ENCODE results near the gene P3H2.

P3H2 gene

DNA sequence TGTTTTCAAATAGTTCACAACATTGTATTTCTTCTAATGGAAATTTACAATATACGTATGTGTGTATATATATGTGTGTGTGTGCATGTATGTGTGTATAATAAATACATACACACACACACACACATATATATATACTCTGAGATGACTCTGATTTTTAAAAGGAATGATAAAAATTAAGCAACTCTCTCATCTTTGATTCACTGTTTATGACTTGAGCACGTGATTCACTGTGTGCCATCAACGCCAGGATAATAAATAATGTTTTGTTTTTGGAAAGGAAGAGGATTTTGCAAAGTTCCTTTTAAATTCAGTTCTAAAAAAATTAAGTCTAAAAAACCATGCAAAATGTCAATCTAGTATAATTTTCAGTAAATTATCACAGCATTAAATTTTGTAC, 132.4 kb downstream of the P3H2 start:
- no peak overlapping the region for H3K27ac ChIP-seq (ENCODE audit: extremely low read depth, low read depth, low read length)
- H3K4me3 ChIP-seq (ENCODE audit: low read depth, low read length) = no peak overlapping the region
- TF ChIP-seq FEZF1 (tag by site-specific recombination; IDR thresholded peaks at IDR 0.05) = no peak
- no peak for TF ChIP-seq SP7 (tag by site-specific recombination; IDR thresholded peaks at IDR 0.05)
- TF ChIP-seq KLF16 (tag by site-specific recombination; IDR thresholded peaks at IDR 0.05) = no peak
- TF ChIP-seq, protein P1, sequence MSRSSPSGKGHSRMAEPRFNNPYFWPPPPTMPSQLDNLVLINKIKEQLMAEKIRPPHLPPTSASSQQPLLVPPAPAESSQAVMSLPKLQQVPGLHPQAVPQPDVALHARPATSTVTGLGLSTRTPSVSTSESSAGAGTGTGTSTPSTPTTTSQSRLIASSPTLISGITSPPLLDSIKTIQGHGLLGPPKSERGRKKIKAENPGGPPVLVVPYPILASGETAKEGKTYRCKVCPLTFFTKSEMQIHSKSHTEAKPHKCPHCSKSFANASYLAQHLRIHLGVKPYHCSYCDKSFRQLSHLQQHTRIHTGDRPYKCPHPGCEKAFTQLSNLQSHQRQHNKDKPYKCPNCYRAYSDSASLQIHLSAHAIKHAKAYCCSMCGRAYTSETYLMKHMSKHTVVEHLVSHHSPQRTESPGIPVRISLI (tag by site-specific recombination; IDR thresholded peaks at IDR 0.05) = no peak
- TF ChIP-seq GFI1B (tag by site-specific recombination; IDR thresholded peaks at IDR 0.05) = no peak
- no peak for TF ChIP-seq ZNF76 (tag by site-specific recombination; IDR thresholded peaks at IDR 0.05; ENCODE audit: borderline replicate concordance, low read depth)
- no peak for TF ChIP-seq ZNF510 (tag by site-specific recombination; IDR thresholded peaks at IDR 0.05; ENCODE audit: insufficient replicate concordance)
- no peak for TF ChIP-seq TRIM28 (IDR thresholded peaks at IDR 0.05; ENCODE audit: borderline replicate concordance, low read length)
- no peak for TF ChIP-seq ZNF175 (tag by site-specific recombination; IDR thresholded peaks at IDR 0.05)
- no peak for TF ChIP-seq ZNF830 (tag by site-specific recombination; IDR thresholded peaks at IDR 0.05; ENCODE audit: low read depth)
- no peak for TF ChIP-seq SALL2 (tag by site-specific recombination; IDR thresholded peaks at IDR 0.05; ENCODE audit: borderline replicate concordance)
- ChIA-PET POLR2A (no interaction called here), CTCF (interaction anchor here (0.6 kb wide), 2 partner anchors 40 to 83 kb away, joined by 3 to 4 read pairs; no protein-coding TSS in a partner anchor)
- H3K36me3 ChIP-seq (ENCODE audit: control insufficient read depth in 2 of 2, insufficient read depth in 1 of 2, low read length in 2 of 2) = no peaks in the 10 kb centered on the region
- no peaks in the 10 kb centered on the region for H3K9me3 ChIP-seq (ENCODE audit: control insufficient read depth, insufficient read depth, low read depth, low read length)
- no peaks in the 10 kb centered on the region for H3K4me1 ChIP-seq (ENCODE audit: control insufficient read depth, insufficient read depth, low read length)

DNA sequence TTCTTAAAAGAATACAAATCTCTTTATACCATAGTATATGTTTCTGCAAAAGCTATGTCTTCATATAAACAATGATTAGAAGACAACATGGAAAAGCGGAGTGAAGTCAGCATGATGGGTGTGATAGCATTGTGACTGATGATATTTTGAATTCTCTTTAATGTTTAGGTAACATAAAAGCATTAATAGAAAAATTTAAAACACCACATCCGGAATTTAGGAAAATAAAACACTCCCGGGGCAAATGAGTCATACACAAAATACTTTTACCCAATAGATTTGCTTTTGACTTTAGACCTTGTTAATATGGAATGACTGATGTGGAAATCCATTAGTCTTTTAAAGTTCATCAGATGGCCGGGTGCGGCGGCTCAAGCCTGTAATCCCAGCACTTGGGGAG, 134.7 kb downstream of the P3H2 start:
- Histone ChIP-seq H3K36me3 (ENCODE audit: control insufficient read depth in 2 of 2, insufficient read depth in 1 of 2, low read length in 2 of 2) (no peaks in the 10 kb centered on the region), H3K9me3 (ENCODE audit: control insufficient read depth, insufficient read depth, low read depth, low read length) (no peaks in the 10 kb centered on the region), H3K4me1 (ENCODE audit: control insufficient read depth, insufficient read depth, low read length) (no peaks in the 10 kb centered on the region), H3K27ac (ENCODE audit: extremely low read depth, low read depth, low read length) (no peak overlapping the region), H3K4me3 (ENCODE audit: low read depth, low read length) (no peak overlapping the region)
- CTCF ChIA-PET = no interaction called here
- POLR2A ChIA-PET = no interaction called here
- TF ChIP-seq, protein P2, sequence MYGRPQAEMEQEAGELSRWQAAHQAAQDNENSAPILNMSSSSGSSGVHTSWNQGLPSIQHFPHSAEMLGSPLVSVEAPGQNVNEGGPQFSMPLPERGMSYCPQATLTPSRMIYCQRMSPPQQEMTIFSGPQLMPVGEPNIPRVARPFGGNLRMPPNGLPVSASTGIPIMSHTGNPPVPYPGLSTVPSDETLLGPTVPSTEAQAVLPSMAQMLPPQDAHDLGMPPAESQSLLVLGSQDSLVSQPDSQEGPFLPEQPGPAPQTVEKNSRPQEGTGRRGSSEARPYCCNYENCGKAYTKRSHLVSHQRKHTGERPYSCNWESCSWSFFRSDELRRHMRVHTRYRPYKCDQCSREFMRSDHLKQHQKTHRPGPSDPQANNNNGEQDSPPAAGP (tag by site-specific recombination; IDR thresholded peaks at IDR 0.05) = no peak
- TF ChIP-seq ZBTB48 (tag by site-specific recombination; IDR thresholded peaks at IDR 0.05) (no peak), ZNF404 (tag by site-specific recombination; IDR thresholded peaks at IDR 0.05) (no peak), ZNF791 (tag by site-specific recombination; IDR thresholded peaks at IDR 0.05) (no peak), ZNF548 (tag by site-specific recombination; IDR thresholded peaks at IDR 0.05) (no peak), ZNF830 (tag by site-specific recombination; IDR thresholded peaks at IDR 0.05; ENCODE audit: low read depth) (no peak), ZEB2 (tag by site-specific recombination; IDR thresholded peaks at IDR 0.05) (no peak), ZBTB21 (tag by site-specific recombination; IDR thresholded peaks at IDR 0.05) (no peak), KLF9 (tag by site-specific recombination; IDR thresholded peaks at IDR 0.05; ENCODE audit: low read depth) (no peak), ZNF221 (tag by site-specific recombination; IDR thresholded peaks at IDR 0.05; ENCODE audit: borderline replicate concordance) (no peak), TRIM28 (IDR thresholded peaks at IDR 0.05; ENCODE audit: borderline replicate concordance, low read length) (no peak), ZNF350 (tag by site-specific recombination; IDR thresholded peaks at IDR 0.05) (no peak), ZFP3 (tag by site-specific recombination; IDR thresholded peaks at IDR 0.05; ENCODE audit: low read depth) (no peak)
- TF ChIP-seq, protein P3, sequence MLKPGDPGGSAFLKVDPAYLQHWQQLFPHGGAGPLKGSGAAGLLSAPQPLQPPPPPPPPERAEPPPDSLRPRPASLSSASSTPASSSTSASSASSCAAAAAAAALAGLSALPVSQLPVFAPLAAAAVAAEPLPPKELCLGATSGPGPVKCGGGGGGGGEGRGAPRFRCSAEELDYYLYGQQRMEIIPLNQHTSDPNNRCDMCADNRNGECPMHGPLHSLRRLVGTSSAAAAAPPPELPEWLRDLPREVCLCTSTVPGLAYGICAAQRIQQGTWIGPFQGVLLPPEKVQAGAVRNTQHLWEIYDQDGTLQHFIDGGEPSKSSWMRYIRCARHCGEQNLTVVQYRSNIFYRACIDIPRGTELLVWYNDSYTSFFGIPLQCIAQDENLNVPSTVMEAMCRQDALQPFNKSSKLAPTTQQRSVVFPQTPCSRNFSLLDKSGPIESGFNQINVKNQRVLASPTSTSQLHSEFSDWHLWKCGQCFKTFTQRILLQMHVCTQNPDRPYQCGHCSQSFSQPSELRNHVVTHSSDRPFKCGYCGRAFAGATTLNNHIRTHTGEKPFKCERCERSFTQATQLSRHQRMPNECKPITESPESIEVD (tag by site-specific recombination; IDR thresholded peaks at IDR 0.05) = no peak
- TF ChIP-seq, protein P4, sequence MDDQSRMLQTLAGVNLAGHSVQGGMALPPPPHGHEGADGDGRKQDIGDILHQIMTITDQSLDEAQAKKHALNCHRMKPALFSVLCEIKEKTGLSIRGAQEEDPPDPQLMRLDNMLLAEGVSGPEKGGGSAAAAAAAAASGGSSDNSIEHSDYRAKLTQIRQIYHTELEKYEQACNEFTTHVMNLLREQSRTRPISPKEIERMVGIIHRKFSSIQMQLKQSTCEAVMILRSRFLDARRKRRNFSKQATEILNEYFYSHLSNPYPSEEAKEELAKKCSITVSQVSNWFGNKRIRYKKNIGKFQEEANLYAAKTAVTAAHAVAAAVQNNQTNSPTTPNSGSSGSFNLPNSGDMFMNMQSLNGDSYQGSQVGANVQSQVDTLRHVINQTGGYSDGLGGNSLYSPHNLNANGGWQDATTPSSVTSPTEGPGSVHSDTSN (CRISPR knock-in tag; IDR thresholded peaks at IDR 0.05) = no peak
- TF ChIP-seq, protein P5, sequence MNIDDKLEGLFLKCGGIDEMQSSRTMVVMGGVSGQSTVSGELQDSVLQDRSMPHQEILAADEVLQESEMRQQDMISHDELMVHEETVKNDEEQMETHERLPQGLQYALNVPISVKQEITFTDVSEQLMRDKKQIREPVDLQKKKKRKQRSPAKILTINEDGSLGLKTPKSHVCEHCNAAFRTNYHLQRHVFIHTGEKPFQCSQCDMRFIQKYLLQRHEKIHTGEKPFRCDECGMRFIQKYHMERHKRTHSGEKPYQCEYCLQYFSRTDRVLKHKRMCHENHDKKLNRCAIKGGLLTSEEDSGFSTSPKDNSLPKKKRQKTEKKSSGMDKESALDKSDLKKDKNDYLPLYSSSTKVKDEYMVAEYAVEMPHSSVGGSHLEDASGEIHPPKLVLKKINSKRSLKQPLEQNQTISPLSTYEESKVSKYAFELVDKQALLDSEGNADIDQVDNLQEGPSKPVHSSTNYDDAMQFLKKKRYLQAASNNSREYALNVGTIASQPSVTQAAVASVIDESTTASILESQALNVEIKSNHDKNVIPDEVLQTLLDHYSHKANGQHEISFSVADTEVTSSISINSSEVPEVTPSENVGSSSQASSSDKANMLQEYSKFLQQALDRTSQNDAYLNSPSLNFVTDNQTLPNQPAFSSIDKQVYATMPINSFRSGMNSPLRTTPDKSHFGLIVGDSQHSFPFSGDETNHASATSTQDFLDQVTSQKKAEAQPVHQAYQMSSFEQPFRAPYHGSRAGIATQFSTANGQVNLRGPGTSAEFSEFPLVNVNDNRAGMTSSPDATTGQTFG (tag by site-specific recombination; IDR thresholded peaks at IDR 0.05; ENCODE audit: borderline replicate concordance) = no peak
- TF ChIP-seq, protein P6, sequence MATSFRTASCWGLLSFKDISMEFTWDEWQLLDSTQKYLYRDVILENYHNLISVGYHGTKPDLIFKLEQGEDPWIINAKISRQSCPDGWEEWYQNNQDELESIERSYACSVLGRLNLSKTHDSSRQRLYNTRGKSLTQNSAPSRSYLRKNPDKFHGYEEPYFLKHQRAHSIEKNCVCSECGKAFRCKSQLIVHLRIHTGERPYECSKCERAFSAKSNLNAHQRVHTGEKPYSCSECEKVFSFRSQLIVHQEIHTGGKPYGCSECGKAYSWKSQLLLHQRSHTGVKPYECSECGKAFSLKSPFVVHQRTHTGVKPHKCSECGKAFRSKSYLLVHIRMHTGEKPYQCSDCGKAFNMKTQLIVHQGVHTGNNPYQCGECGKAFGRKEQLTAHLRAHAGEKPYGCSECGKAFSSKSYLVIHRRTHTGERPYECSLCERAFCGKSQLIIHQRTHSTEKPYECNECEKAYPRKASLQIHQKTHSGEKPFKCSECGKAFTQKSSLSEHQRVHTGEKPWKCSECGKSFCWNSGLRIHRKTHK (tag by site-specific recombination; IDR thresholded peaks at IDR 0.05) = no peak
